OCI-LY7 (cell line): ENCODE data around the gene CTSA. TPM values are rescaled to one million over a fixed set of nuclear protein-coding genes. Genes with fewer than 3 reads are reported as not detected.

Experiments used
- BruUV-seq: library from RNA; stranded (reverse); fragments of 400-500 nt; replicated peaks from 2 replicates; lab custom pipeline; 2021; lab: Mats Ljungman, UMichigan
- CTCF ChIA-PET: fragments of 300-600 bp; sonication (Branson Sonifier 250); formaldehyde crosslinking; loops from one replicate; lab custom pipeline; 2022; ENCODE audit warnings: antibody characterized with exemption; ENCODE audit not compliant: unreplicated experiment; lab: Charles Lee
- POLR2A ChIA-PET: fragments of 300-600 bp; sonication (Branson Sonifier 250); formaldehyde crosslinking; loops from one replicate; lab custom pipeline; 2022; ENCODE audit warnings: antibody characterized with exemption; lab: Charles Lee
- DNase-seq: peaks from one replicate; pipeline ENCODE4 v3.0.0-alpha.2; 2015; ENCODE audit warnings: low spot score
- H2AFZ ChIP-seq: fragments of 200-600 bp; sonication (generic), shearing (Covaris generic); 2 replicates; pipeline ENCODE4 v1.6.1; 2014; ENCODE audit warnings: mild to moderate bottlenecking, antibody characterized with exemption, low read length, moderate library complexity
- H3K27ac ChIP-seq: fragments of 200-600 bp; sonication (generic); 2 replicates; pipeline ENCODE4 v1.5.1; 2014; ENCODE audit warnings: mixed run types, low read depth, mild to moderate bottlenecking, moderate library complexity, low read length, inconsistent platforms; ENCODE audit not compliant: poor library complexity, severe bottlenecking
- H3K36me3 ChIP-seq: fragments of 200-600 bp; sonication (generic); 2 replicates; pipeline ENCODE4 v1.6.1; 2014; ENCODE audit warnings: mild to moderate bottlenecking, antibody characterized with exemption, low read length, moderate library complexity, mixed read lengths; ENCODE audit not compliant: insufficient read depth
- H3K4me1 ChIP-seq: fragments of 200-600 bp; sonication (generic); 2 replicates; pipeline ENCODE4 v1.5.1; 2014; ENCODE audit warnings: mild to moderate bottlenecking, low read length; ENCODE audit not compliant: insufficient read depth, poor library complexity, severe bottlenecking
- H3K4me2 ChIP-seq: fragments of 200-600 bp; sonication (generic); 2 replicates; pipeline ENCODE4 v1.6.1; 2014; ENCODE audit warnings: mild to moderate bottlenecking, low read length
- H3K4me3 ChIP-seq: fragments of 200-600 bp; sonication (generic); 2 replicates; pipeline ENCODE4 v1.5.1; 2014; ENCODE audit warnings: mild to moderate bottlenecking, low read depth, low read length; ENCODE audit not compliant: poor library complexity, severe bottlenecking
- H3K79me2 ChIP-seq: fragments of 200-600 bp; sonication (generic); 2 replicates; pipeline ENCODE4 v1.6.1; 2016; ENCODE audit warnings: low read depth, mild to moderate bottlenecking, low read length, moderate library complexity, mixed read lengths; ENCODE audit not compliant: insufficient read depth
- H3K9me2 ChIP-seq: fragments of 200-600 bp; sonication (generic); 2 replicates; pipeline ENCODE4 v1.6.1; 2016; ENCODE audit warnings: mild to moderate bottlenecking, low read length, mixed read lengths; ENCODE audit not compliant: insufficient read depth
- H3K9me3 ChIP-seq: fragments of 200-600 bp; sonication (generic); 2 replicates; pipeline ENCODE4 v1.6.1; 2014; ENCODE audit warnings: mild to moderate bottlenecking, mixed run types, low read length, mixed read lengths
- H4K20me1 ChIP-seq: fragments of 200-600 bp; sonication (generic); 2 replicates; pipeline ENCODE4 v1.6.1; 2014; ENCODE audit warnings: mild to moderate bottlenecking, antibody characterized with exemption, low read length, moderate library complexity, mixed read lengths; ENCODE audit not compliant: insufficient read depth
- CTCF ChIP-seq: fragments of 200-600 bp; sonication (generic); conservative IDR thresholded peaks from 2 replicates; pipeline ENCODE4 v1.5.1; 2014; ENCODE audit warnings: mild to moderate bottlenecking, antibody characterized with exemption, low read length, moderate library complexity, mixed read lengths
- EZH2phosphoT487 ChIP-seq: fragments of 200-600 bp; sonication (generic); IDR thresholded peaks from 2 replicates; pipeline ENCODE4 v1.6.1; 2018; ENCODE audit warnings: low read depth, borderline replicate concordance, mild to moderate bottlenecking, mixed run types, antibody characterized with exemption, low read length, moderate library complexity, mixed read lengths
- intact Hi-C: fragments of 100-400 bp; cut with micrococcal nuclease; formaldehyde crosslinking; loops from one replicate; pipeline ENCODE4 v1.10.0; 2022; ENCODE audit not compliant: unreplicated experiment
- total RNA-seq, 2 experiments: library from RNA; depleted of rRNA in 1 of 2; stranded (reverse); fragments of >200 nt in 1 of 2; shearing (Covaris generic) in 1 of 2; gene quantifications; 2 replicates each; pipeline ENCODE4 v1.2.3, GENCODE V29; 2014 to 2022

The CTSA gene
- total RNA-seq, 2 experiments from 2014 or later, result 27.1 to 36.4 TPM

DNA sequence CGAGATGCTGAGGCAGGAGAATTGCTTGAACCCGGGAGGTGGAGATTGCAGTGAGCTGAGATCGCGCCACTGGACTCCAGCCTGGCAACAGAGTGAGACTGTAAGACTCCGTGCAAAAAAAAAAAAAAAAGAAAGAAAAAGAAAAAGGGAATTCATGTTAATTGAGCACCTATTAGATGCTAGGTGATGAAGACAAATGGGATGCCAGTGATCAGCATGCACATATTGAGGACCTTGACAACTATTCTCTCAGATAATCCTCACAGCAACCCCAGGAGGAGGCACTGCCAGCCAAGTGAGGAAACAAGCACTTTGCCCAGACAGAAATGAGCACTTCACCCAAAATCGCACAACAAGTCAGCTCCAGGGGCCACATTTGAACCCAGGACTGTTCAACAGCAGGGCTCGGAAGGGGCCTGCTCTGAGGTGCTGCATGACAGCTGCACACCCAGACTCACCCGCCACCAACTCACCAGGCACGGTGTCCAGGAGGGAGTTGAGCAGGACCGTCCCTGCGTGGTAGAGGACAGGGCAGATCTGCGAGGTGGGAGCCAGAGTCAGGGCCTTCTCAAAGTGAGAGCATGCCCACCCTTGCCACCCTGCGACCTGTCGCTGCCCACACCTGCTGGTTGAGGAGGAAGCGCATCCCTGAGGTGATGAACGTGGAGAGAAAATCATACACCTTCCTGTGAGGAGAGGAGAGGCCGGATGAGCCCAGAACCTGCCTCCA is 16.2 kb downstream of the CTSA start:
- ChIA-PET POLR2A (no interaction called here), CTCF (no interaction called here)
- no peaks in the 10 kb centered on the region for H3K9me3 ChIP-seq
- H3K4me1 ChIP-seq, result peaks cover 19% of the 10 kb centered on the region
- no peaks in the 10 kb centered on the region for H3K36me3 ChIP-seq
- H2AFZ ChIP-seq, result no peak overlapping the region
- no TSS peak for BruUV-seq
- no peak overlapping the region for H3K27ac ChIP-seq
- intact Hi-C loops, result no loop called here
- H3K4me2 ChIP-seq, result no peak overlapping the region
- H3K4me3 ChIP-seq, result no peak overlapping the region
- H3K9me2 ChIP-seq, result no peaks in the 10 kb centered on the region
- no peaks in the 10 kb centered on the region for H4K20me1 ChIP-seq
- TF ChIP-seq CTCF, result no peak
- no peak for TF ChIP-seq EZH2phosphoT487
- H3K79me2 ChIP-seq, result no peaks in the 10 kb centered on the region
- DNase-seq, result no peak

- no peaks in the 10 kb centered on the region for H4K20me1 ChIP-seq
- intact Hi-C loops, result no loop called here
- DNase-seq, result no peak
- POLR2A ChIA-PET, result no interaction called here
- peaks cover 14% of the 10 kb centered on the region for H3K4me1 ChIP-seq
- no peak overlapping the region for H3K4me3 ChIP-seq
- H3K27ac ChIP-seq, result no peak overlapping the region
- no peaks in the 10 kb centered on the region for H3K9me3 ChIP-seq
- no peak overlapping the region for H3K4me2 ChIP-seq
- H3K36me3 ChIP-seq, result no peaks in the 10 kb centered on the region
- no peak for TF ChIP-seq CTCF
- no peak for TF ChIP-seq EZH2phosphoT487
- H3K9me2 ChIP-seq, result no peaks in the 10 kb centered on the region
- no peak overlapping the region for H2AFZ ChIP-seq
- CTCF ChIA-PET, result no interaction called here
- H3K79me2 ChIP-seq, result no peaks in the 10 kb centered on the region
- no TSS peak for BruUV-seq
These were observed 16.9 kb downstream of the CTSA start for GRCh38 chr20:45908084-45908483.

DNA sequence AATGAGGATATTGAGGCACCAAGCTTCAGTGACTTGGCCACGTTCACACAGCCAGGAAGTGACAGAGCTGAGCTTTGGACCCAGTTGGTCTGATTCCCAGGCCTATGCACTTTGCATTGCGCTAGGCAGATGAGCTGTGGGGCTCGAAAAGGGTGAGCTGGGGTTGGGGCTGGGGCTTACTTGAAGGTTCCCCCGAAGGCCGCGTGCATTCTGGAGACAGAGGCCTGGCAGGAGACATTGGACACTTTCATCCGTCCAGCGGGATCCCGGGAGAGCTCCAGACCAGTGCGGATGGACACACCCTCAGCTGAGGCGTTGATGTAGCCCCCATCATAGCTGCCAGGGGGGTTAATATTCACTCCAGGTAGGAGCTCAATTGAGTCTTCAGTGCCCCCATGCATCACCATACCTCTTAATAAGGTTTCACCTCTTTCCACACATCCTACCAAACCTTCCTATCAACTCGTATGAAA is 18.2 kb downstream of the CTSA start:
- no peak overlapping the region for H3K4me2 ChIP-seq
- no peaks in the 10 kb centered on the region for H3K36me3 ChIP-seq
- H3K4me3 ChIP-seq, result no peak overlapping the region
- ChIA-PET POLR2A (interaction anchor here (0.7 to 1.2 kb wide), 3 partner anchors 59 to 1668 kb away, joined by 3 to 4 read pairs (median 3); no protein-coding TSS in a partner anchor), CTCF (no interaction called here)
- H4K20me1 ChIP-seq, result no peaks in the 10 kb centered on the region
- H3K79me2 ChIP-seq, result no peaks in the 10 kb centered on the region
- peaks cover 14% of the 10 kb centered on the region for H3K4me1 ChIP-seq
- H2AFZ ChIP-seq, result no peak overlapping the region
- DNase-seq, result no peak
- no TSS peak for BruUV-seq
- intact Hi-C loops, result no loop called here
- no peak overlapping the region for H3K27ac ChIP-seq
- H3K9me2 ChIP-seq, result no peaks in the 10 kb centered on the region
- H3K9me3 ChIP-seq, result no peaks in the 10 kb centered on the region
- no peak for TF ChIP-seq EZH2phosphoT487
- no peak for TF ChIP-seq CTCF
